Measurements from ENCODE around the gene HIVEP1.

HIVEP1 gene

GRCh38 chr6:12032783-12033573 lies 20.9 kb downstream of the HIVEP1 start:
- peak; percentile 19 for DNase-seq (ENCODE audit: low read depth)
- TF ChIP-seq CTCF (conservative IDR thresholded peaks at IDR 0.05; ENCODE audit: low read length) = no peak
- H3K4me3 ChIP-seq (ENCODE audit: low read length) = no peak overlapping the region

GRCh38 chr6:12033770-12034169 lies 21.7 kb downstream of the HIVEP1 start:
- peak; percentile 54 for DNase-seq (ENCODE audit: low read depth)
- H3K4me3 ChIP-seq (ENCODE audit: low read length) = no peak overlapping the region
- TF ChIP-seq CTCF (conservative IDR thresholded peaks at IDR 0.05; ENCODE audit: low read length) = no peak

- TF ChIP-seq CTCF (conservative IDR thresholded peaks at IDR 0.05; ENCODE audit: low read length) = no peak
- DNase-seq (ENCODE audit: low read depth) = no peak
- H3K4me3 ChIP-seq (ENCODE audit: low read length) = no peak overlapping the region
These were observed 22.2 kb downstream of the HIVEP1 start for GRCh38 chr6:12034349-12034748.

GRCh38 chr6:12034837-12035236 lies 22.7 kb downstream of the HIVEP1 start:
- peak; percentile 18 for DNase-seq (ENCODE audit: low read depth)
- no peak overlapping the region for H3K4me3 ChIP-seq (ENCODE audit: low read length)
- peak; percentile 38 for TF ChIP-seq CTCF (conservative IDR thresholded peaks at IDR 0.05; ENCODE audit: low read length)

- no peak for TF ChIP-seq CTCF (conservative IDR thresholded peaks at IDR 0.05; ENCODE audit: low read length)
- DNase-seq (ENCODE audit: low read depth) = no peak
- H3K4me3 ChIP-seq (ENCODE audit: low read length) = no peak overlapping the region
These were observed 24.7 kb downstream of the HIVEP1 start for GRCh38 chr6:12036766-12037165.

- DNase-seq (ENCODE audit: low read depth) = no peak
- no peak overlapping the region for H3K4me3 ChIP-seq (ENCODE audit: low read length)
- TF ChIP-seq CTCF (conservative IDR thresholded peaks at IDR 0.05; ENCODE audit: low read length) = no peak
These were observed 25.7 kb downstream of the HIVEP1 start for GRCh38 chr6:12037798-12038197.
